Prostate gland (tissue), 2 donors: ENCODE measurements around the gene USP24. TPM values are rescaled to one million over a fixed set of nuclear protein-coding genes. Genes with fewer than 3 reads are reported as not detected.

Source experiments
- DNase-seq: peaks from one replicate; pipeline ENCODE4 v3.0.0-alpha.2; 2019; ENCODE audit warnings: low spot score
- H3K27ac ChIP-seq, 2 donors: fragments of 200-600 bp; sonication (generic); 2 replicates each; pipeline ENCODE4 v1.5.1; 2017 to 2019
- H3K27me3 ChIP-seq: fragments of 200-600 bp; sonication (generic); replicated peaks from 2 replicates; pipeline ENCODE4 v1.5.1; 2019; ENCODE audit not compliant: insufficient read depth
- H3K36me3 ChIP-seq, 2 donors: fragments of 200-600 bp; sonication (generic); 1 replicate in 1 of 2; 2 replicates in 1 of 2; pipeline versions ENCODE4 v1.5.1 to v1.8.1; 2017 to 2019
- H3K4me1 ChIP-seq: fragments of 200-600 bp; sonication (generic); replicated peaks from 2 replicates; pipeline ENCODE4 v1.5.1; 2019
- H3K4me3 ChIP-seq, 2 donors: fragments of 200-600 bp; sonication (generic); 2 replicates each; pipeline ENCODE4 v1.5.1; 2017 to 2019
- H3K9me3 ChIP-seq: fragments of 200-600 bp; sonication (generic); 2 replicates; pipeline ENCODE4 v1.5.1; 2017
- CTCF ChIP-seq, 4 experiments: fragments of 200-600 bp in 2 of 4; fragments of 450-650 bp in 2 of 4; sonication (generic) in 2 of 4; IDR thresholded peaks; 1 replicate in 3 of 4; 2 replicates in 1 of 4; pipeline ENCODE4 v1.5.1; 2016 to 2019; ENCODE audit warnings: antibody characterized with exemption in 4 of 4, mild to moderate bottlenecking in 2 of 4, moderate library complexity in 2 of 4
- POLR2A ChIP-seq: fragments of 450-650 bp; IDR thresholded peaks from one replicate; pipeline ENCODE4 v1.6.1; 2016; ENCODE audit warnings: antibody characterized with exemption, mild to moderate bottlenecking
- POLR2AphosphoS5 ChIP-seq: sonication (generic); formaldehyde crosslinking; IDR thresholded peaks from one replicate; pipeline ENCODE4 v1.6.1; 2017; ENCODE audit warnings: antibody characterized with exemption
- WGBS: methylation state at CpG from one replicate; pipeline ENCODE4 v1.1.5; 2018; 5-methylcytosine and 5-hydroxymethylcytosine counted together
- intact Hi-C: fragments of 100-400 bp; cut with DNase I; formaldehyde crosslinking; loops from one replicate; pipeline ENCODE4 v1.14.2; 2022
- total RNA-seq, 2 donors: library from RNA; depleted of rRNA; stranded (reverse); fragments of >200 nt; gene quantifications; one replicate each; pipeline ENCODE4 v1.1.0, GENCODE V29; 2016

Gene USP24
- total RNA-seq, 2 donors from 2014 or later = 29.7 to 44.6 TPM

GRCh38 chr1:55055951-55056631 lies 159.1 kb downstream of the USP24 start:
- TF ChIP-seq CTCF (IDR thresholded peaks at IDR 0.05) (no peak), POLR2A (no peak), POLR2AphosphoS5 (no peak)
- 78% methylated on average over 42 of the region's 42 CpGs for WGBS
- no peak overlapping the region for H3K27ac ChIP-seq
- H3K4me1 ChIP-seq = no peaks in the 10 kb centered on the region
- DNase-seq = no peak
- intact Hi-C loops = no loop called here
- H3K27me3 ChIP-seq = no peaks in the 10 kb centered on the region
- H3K4me3 ChIP-seq = no peak overlapping the region
- no peaks in the 10 kb centered on the region for H3K36me3 ChIP-seq
- no peaks in the 10 kb centered on the region for H3K9me3 ChIP-seq

DNA sequence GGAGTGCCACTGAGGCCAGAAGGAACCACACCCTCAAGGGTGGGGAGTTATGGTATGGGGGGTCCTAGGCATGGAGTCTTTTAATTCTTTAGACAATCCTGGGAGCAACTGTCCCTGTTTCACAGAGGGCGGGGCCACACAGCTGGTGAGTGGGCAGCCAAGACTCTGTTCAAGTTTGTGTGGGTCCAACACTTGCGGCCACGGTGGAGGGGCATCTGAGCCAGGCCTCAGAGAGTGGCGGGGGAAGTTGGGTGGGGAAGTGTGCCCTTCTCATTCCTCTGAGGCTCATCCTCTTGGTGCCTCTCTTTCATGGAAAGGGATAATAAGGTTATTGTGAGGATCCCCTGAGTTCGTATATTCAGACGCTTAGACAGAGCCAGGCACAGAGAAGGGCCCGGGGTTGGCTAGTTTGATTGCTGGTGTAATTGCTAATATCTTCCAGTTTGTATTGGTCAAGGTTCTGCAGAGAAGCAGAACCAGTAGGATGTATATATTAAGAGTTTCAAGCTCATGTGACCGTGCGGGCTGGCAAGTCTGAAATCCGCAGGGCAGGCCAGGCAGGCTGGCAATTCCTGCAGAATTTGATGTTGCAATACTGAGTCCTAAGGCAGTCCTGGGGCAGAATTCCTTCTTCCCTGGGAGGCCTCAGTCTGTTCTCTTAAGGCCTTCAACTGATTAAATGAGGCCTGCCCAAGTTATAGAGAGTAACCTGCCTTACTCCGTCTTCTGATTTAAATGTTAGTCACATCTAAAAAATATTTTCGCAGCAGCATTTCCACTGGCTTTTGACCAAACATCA lies 159.9 kb downstream of the USP24 start:
- H3K36me3 ChIP-seq = no peaks in the 10 kb centered on the region
- no peaks in the 10 kb centered on the region for H3K9me3 ChIP-seq
- no peak overlapping the region for H3K27ac ChIP-seq
- DNase-seq = no peak
- no peak overlapping the region for H3K4me3 ChIP-seq
- TF ChIP-seq POLR2AphosphoS5 (no peak), POLR2A (no peak), CTCF (IDR thresholded peaks at IDR 0.05) (no peak)
- no peaks in the 10 kb centered on the region for H3K27me3 ChIP-seq
- intact Hi-C loops = no loop called here
- H3K4me1 ChIP-seq = no peaks in the 10 kb centered on the region
- 85% methylated on average over 12 of the region's 12 CpGs for WGBS

DNA sequence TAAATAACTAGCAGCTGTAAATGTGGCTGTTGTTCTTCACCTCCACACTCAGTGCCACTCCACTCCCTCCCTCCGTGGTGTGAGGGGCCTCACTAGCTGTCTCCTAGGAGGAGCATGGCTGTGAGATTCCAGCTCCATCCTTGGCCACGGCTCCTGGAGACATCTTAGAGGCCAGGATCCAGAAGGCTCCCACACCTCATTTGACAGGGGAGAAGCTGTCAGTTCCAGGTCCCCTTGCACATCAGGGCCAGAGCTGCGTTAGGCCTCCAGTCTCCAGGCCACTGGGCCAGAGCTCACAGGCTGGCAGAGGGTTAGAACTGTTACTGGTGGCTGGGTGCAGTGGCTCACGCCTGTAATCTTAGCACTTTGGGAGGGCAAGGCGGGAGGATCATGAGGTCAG lies 160.8 kb downstream of the USP24 start:
- Histone ChIP-seq H3K36me3 (no peaks in the 10 kb centered on the region), H3K27ac (no peak overlapping the region), H3K4me1 (no peaks in the 10 kb centered on the region), H3K4me3 (no peak overlapping the region), H3K9me3 (no peaks in the 10 kb centered on the region), H3K27me3 (no peaks in the 10 kb centered on the region)
- TF ChIP-seq POLR2A (no peak), POLR2AphosphoS5 (no peak), CTCF (IDR thresholded peaks at IDR 0.05) (no peak)
- intact Hi-C loops = no loop called here
- DNase-seq = no peak
- 94% methylated on average over 5 of the region's 5 CpGs for WGBS

- H3K36me3 ChIP-seq = no peaks in the 10 kb centered on the region
- no peak for TF ChIP-seq CTCF (IDR thresholded peaks at IDR 0.05)
- TF ChIP-seq POLR2A = no peak
- no peak for TF ChIP-seq POLR2AphosphoS5
- no peak overlapping the region for H3K27ac ChIP-seq
- H3K27me3 ChIP-seq = no peaks in the 10 kb centered on the region
- DNase-seq = no peak
- intact Hi-C loops = no loop called here
- H3K4me3 ChIP-seq = no peak overlapping the region
- WGBS = 66% methylated on average over 7 of the region's 7 CpGs
- H3K4me1 ChIP-seq = no peaks in the 10 kb centered on the region
- no peaks in the 10 kb centered on the region for H3K9me3 ChIP-seq
Measured at GRCh38 chr1:55053265-55053954, 161.8 kb downstream of the USP24 start.
